Endodermal cell (in vitro differentiated cells): ENCODE results near the gene LMO7. TPM values are rescaled to one million over a fixed set of nuclear protein-coding genes. Genes with fewer than 3 reads are reported as not detected.

Experiments used
- DNase-seq: peaks from one replicate; pipeline ENCODE4 v3.0.0-alpha.2; 2017
- H3K27ac ChIP-seq: 2 replicates; pipeline ENCODE4 v1.5.1; 2013; ENCODE audit warnings: mild to moderate bottlenecking, low read depth, low read length, moderate library complexity
- H3K27me3 ChIP-seq: 2 replicates; pipeline ENCODE4 v1.6.1; 2013; ENCODE audit warnings: mild to moderate bottlenecking, low read length, moderate library complexity; ENCODE audit not compliant: insufficient read depth, control insufficient read depth, poor library complexity, severe bottlenecking
- H3K36me3 ChIP-seq: 2 replicates; pipeline ENCODE4 v1.7.0; 2013; ENCODE audit warnings: mild to moderate bottlenecking, low read length, moderate library complexity; ENCODE audit not compliant: control insufficient read depth, insufficient read depth
- H3K4me1 ChIP-seq: one replicate; pipeline ENCODE4 v1.7.0; 2013; ENCODE audit warnings: low read length; ENCODE audit not compliant: control insufficient read depth, insufficient read depth
- H3K4me3 ChIP-seq: 2 replicates; pipeline ENCODE4 v1.5.1; 2013; ENCODE audit warnings: mild to moderate bottlenecking, low read length, moderate library complexity
- H3K9ac ChIP-seq: 2 replicates; pipeline ENCODE4 v1.6.1; 2013; ENCODE audit warnings: mild to moderate bottlenecking, low read length, moderate library complexity; ENCODE audit not compliant: poor library complexity, severe bottlenecking; ENCODE audit errors: extremely low read depth
- H3K9me3 ChIP-seq: 2 replicates; pipeline ENCODE4 v1.6.1; 2013; ENCODE audit warnings: mild to moderate bottlenecking, low read length, moderate library complexity; ENCODE audit not compliant: control insufficient read depth
- H3K27ac Mint-ChIP-seq: 2 replicates; pipeline ENCODE4 v1.8.0; 2020; ENCODE audit warnings: mixed read lengths
- H3K27me3 Mint-ChIP-seq: 2 replicates; pipeline ENCODE4 v1.8.0; 2021; ENCODE audit warnings: mild to moderate bottlenecking, mixed read lengths; ENCODE audit not compliant: insufficient read depth
- H3K36me3 Mint-ChIP-seq: 2 replicates; pipeline ENCODE4 v1.8.0; 2020; ENCODE audit warnings: low read depth, mixed read lengths
- H3K4me1 Mint-ChIP-seq: 2 replicates; pipeline ENCODE4 v1.8.0; 2020; ENCODE audit warnings: mixed read lengths
- H3K4me3 Mint-ChIP-seq: 2 replicates; pipeline ENCODE4 v1.8.0; 2020; ENCODE audit warnings: mild to moderate bottlenecking, moderate library complexity, mixed read lengths
- H3K9me3 Mint-ChIP-seq: 2 replicates; pipeline ENCODE4 v1.8.0; 2020; ENCODE audit warnings: mild to moderate bottlenecking, mixed read lengths
- WGBS, 2 experiments: methylation state at CpG; one replicate each; pipeline versions ENCODE4 v1.1.5 to v1.1.7; 2013; ENCODE audit warnings: missing lambda C conversion rate in 2 of 2, mixed read lengths in 1 of 2; ENCODE audit not compliant: insufficient coverage in 1 of 2, insufficient read length in 1 of 2; 5-methylcytosine and 5-hydroxymethylcytosine counted together
- total RNA-seq, 2 donors: library from RNA; stranded (reverse); fragmentation: NEBNext Ultra II Directional in 1 of 2; extraction: Animal tissue kit (Norgen Biotek cat#: 25700) in 1 of 2; gene quantifications; 2 replicates in 1 of 2; 3 replicates in 1 of 2; pipeline ENCODE4 v1.2.1, GENCODE V29; 2021
- TF ChIP-seq, protein P1 (sequence below): fragments of 200-600 bp; sonication (generic); conservative IDR thresholded peaks from 2 replicates; pipeline ENCODE4 v1.5.0; 2021; ENCODE audit warnings: antibody characterized with exemption, mild to moderate bottlenecking

The LMO7 gene
- total RNA-seq, 2 donors from 2014 or later = 9.9 to 14.1 TPM

DNA sequence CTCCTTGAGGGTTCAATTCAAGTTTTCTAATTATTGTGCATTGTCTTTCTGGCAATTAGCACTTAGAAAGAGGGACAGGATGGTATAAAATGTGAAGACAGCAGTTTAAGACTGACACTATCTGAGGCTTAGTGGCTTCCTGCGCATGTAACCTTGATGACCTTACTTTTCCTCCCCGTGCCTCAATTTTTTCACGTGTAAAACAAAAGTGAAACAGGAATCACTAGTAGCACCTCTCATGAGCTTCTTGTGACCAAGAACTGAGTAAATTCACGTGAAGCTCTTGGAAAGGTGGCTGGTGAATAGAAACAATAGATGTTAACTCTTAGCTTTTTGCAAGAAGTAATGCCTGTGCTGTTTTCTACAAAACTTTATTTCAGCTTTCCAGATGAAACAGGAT is 233.9 kb downstream of the LMO7 start:
- Histone ChIP-seq H3K9ac (no peak overlapping the region), H3K9me3 (no peaks in the 10 kb centered on the region), H3K36me3 (no peaks in the 10 kb centered on the region), H3K27ac (no peak overlapping the region), H3K4me3 (no peak overlapping the region), H3K27me3 (no peaks in the 10 kb centered on the region), H3K4me1 (no peaks in the 10 kb centered on the region)
- Mint-ChIP-seq H3K27ac (no peak overlapping the region), H3K27me3 (no peaks in the 10 kb centered on the region), H3K9me3 (no peaks in the 10 kb centered on the region), H3K4me1 (peaks cover 11% of the 10 kb centered on the region), H3K36me3 (no peaks in the 10 kb centered on the region), H3K4me3 (peak overlapping the region; percentile 51)
- no peak for DNase-seq
- TF ChIP-seq, protein P1, sequence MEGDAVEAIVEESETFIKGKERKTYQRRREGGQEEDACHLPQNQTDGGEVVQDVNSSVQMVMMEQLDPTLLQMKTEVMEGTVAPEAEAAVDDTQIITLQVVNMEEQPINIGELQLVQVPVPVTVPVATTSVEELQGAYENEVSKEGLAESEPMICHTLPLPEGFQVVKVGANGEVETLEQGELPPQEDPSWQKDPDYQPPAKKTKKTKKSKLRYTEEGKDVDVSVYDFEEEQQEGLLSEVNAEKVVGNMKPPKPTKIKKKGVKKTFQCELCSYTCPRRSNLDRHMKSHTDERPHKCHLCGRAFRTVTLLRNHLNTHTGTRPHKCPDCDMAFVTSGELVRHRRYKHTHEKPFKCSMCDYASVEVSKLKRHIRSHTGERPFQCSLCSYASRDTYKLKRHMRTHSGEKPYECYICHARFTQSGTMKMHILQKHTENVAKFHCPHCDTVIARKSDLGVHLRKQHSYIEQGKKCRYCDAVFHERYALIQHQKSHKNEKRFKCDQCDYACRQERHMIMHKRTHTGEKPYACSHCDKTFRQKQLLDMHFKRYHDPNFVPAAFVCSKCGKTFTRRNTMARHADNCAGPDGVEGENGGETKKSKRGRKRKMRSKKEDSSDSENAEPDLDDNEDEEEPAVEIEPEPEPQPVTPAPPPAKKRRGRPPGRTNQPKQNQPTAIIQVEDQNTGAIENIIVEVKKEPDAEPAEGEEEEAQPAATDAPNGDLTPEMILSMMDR = no peak
- 56 to 64% methylated on average over 3 to 4 of the region's 4 CpGs for WGBS, 2 experiments

GRCh38 chr13:75870397-75870903 is 234.3 kb downstream of the LMO7 start:
- Mint-ChIP-seq H3K36me3 (no peaks in the 10 kb centered on the region), H3K27me3 (no peaks in the 10 kb centered on the region), H3K4me3 (peak overlapping the region; percentile 51), H3K4me1 (peaks cover 11% of the 10 kb centered on the region), H3K27ac (no peak overlapping the region), H3K9me3 (no peaks in the 10 kb centered on the region)
- WGBS, 2 experiments = 69 to 70% methylated on average over 13 to 14 of the region's 14 CpGs
- H3K36me3 ChIP-seq = no peaks in the 10 kb centered on the region
- no peaks in the 10 kb centered on the region for H3K27me3 ChIP-seq
- no peak overlapping the region for H3K4me3 ChIP-seq
- H3K27ac ChIP-seq = no peak overlapping the region
- H3K9ac ChIP-seq = no peak overlapping the region
- no peaks in the 10 kb centered on the region for H3K4me1 ChIP-seq
- TF ChIP-seq, protein P1 = peak; percentile 91
- H3K9me3 ChIP-seq = no peaks in the 10 kb centered on the region
- peak; percentile 53 for DNase-seq

GRCh38 chr13:75871059-75871458 is 234.9 kb downstream of the LMO7 start:
- no peaks in the 10 kb centered on the region for H3K27me3 Mint-ChIP-seq
- no peaks in the 10 kb centered on the region for H3K9me3 ChIP-seq
- WGBS, 2 experiments = 91 to 98% methylated on average over 6 of the region's 6 CpGs
- H3K27ac ChIP-seq = no peak overlapping the region
- no peak for DNase-seq
- no peaks in the 10 kb centered on the region for H3K9me3 Mint-ChIP-seq
- TF ChIP-seq, protein P1 = no peak
- H3K4me1 Mint-ChIP-seq = peaks cover 11% of the 10 kb centered on the region
- H3K4me3 Mint-ChIP-seq = peak overlapping the region; percentile 51
- H3K36me3 Mint-ChIP-seq = no peaks in the 10 kb centered on the region
- peaks cover under 1% of the 10 kb centered on the region for H3K4me1 ChIP-seq
- no peaks in the 10 kb centered on the region for H3K27me3 ChIP-seq
- no peak overlapping the region for H3K4me3 ChIP-seq
- H3K9ac ChIP-seq = no peak overlapping the region
- H3K36me3 ChIP-seq = no peaks in the 10 kb centered on the region
- no peak overlapping the region for H3K27ac Mint-ChIP-seq
